Gastrocnemius medialis (tissue), 4 donors: ENCODE results near the gene RGS5. TPM values are rescaled to one million over a fixed set of nuclear protein-coding genes. Genes with fewer than 3 reads are reported as not detected.

ENCODE experiments used
- ATAC-seq, 2 donors: fragments of 150-250 bp; one replicate each; pipeline ENCODE4 v1.9.1; 2016
- DNase-seq, 2 donors: peaks; one replicate each; pipeline ENCODE4 v3.0.0-alpha.2; 2019
- H3K27ac ChIP-seq, 4 donors: fragments of 200-600 bp; sonication (generic); 1 replicate in 1 of 4; 2 replicates in 3 of 4; pipeline ENCODE4 v1.5.1; 2016 to 2018; ENCODE audit warnings: mild to moderate bottlenecking in 2 of 4, moderate library complexity in 1 of 4
- H3K27me3 ChIP-seq, 3 donors: fragments of 200-600 bp; sonication (generic) in 2 of 3; 1 replicate in 1 of 3; 2 replicates in 2 of 3; pipeline versions ENCODE4 v1.5.1 to v1.6.0; 2016 to 2019; ENCODE audit warnings: mild to moderate bottlenecking in 1 of 3, moderate library complexity in 1 of 3
- H3K36me3 ChIP-seq, 2 donors: fragments of 200-600 bp; sonication (generic) in 1 of 2; one replicate each; pipeline ENCODE4 v1.5.1; 2017 to 2018
- H3K4me1 ChIP-seq, 2 donors: fragments of 200-600 bp; sonication (generic) in 1 of 2; one replicate each; pipeline ENCODE4 v1.5.1; 2016 to 2017; ENCODE audit warnings: mild to moderate bottlenecking in 2 of 2
- H3K4me3 ChIP-seq, 4 donors: fragments of 200-600 bp; sonication (generic) in 3 of 4; 1 replicate in 1 of 4; 2 replicates in 3 of 4; pipeline ENCODE4 v1.5.1; 2016 to 2019; ENCODE audit warnings: mild to moderate bottlenecking in 2 of 4
- H3K9me3 ChIP-seq, 3 donors: fragments of 200-600 bp; sonication (generic) in 2 of 3; 1 replicate in 1 of 3; 2 replicates in 2 of 3; pipeline ENCODE4 v1.5.1; 2016 to 2019
- POLR2A ChIP-seq, 2 donors: fragments of 450-650 bp; IDR thresholded peaks; one replicate each; pipeline ENCODE4 v1.6.1; 2017; ENCODE audit warnings: antibody characterized with exemption in 2 of 2, mild to moderate bottlenecking in 2 of 2, moderate library complexity in 2 of 2
- in situ Hi-C, 4 donors: fragments of 200-750 bp; cut with MboI; loops; one replicate each; pipeline versions ENCODE4 v1.15.0 to v1.8.0; 2017; ENCODE audit warnings: low sequenced_read_pairs in 4 of 4
- intact Hi-C: fragments of 100-400 bp; cut with DNase I; formaldehyde crosslinking; loops from one replicate; pipeline ENCODE4 v1.15.1; 2023; ENCODE audit warnings: low total_unique reads
- total RNA-seq, 4 donors: library from RNA; depleted of rRNA; stranded (reverse); fragments of >200 nt; gene quantifications; one replicate each; pipeline versions ENCODE4 v1.1.0 to v1.2.3, GENCODE V29; 2016
- TF ChIP-seq, protein P1 (sequence below), 5 experiments: fragments of 450-650 bp in 3 of 5; fragments of 200-600 bp in 2 of 5; sonication (generic) in 2 of 5; IDR thresholded peaks in 4 of 5; conservative IDR thresholded peaks in 1 of 5; 1 replicate in 4 of 5; 2 replicates in 1 of 5; pipeline ENCODE4 v1.5.1; 2016 to 2019; ENCODE audit warnings: antibody characterized with exemption in 5 of 5, mild to moderate bottlenecking in 3 of 5, moderate library complexity in 3 of 5

Gene RGS5
- total RNA-seq, 4 donors from 2014 or later, result 71.2 to 195 (median 158) TPM

DNA sequence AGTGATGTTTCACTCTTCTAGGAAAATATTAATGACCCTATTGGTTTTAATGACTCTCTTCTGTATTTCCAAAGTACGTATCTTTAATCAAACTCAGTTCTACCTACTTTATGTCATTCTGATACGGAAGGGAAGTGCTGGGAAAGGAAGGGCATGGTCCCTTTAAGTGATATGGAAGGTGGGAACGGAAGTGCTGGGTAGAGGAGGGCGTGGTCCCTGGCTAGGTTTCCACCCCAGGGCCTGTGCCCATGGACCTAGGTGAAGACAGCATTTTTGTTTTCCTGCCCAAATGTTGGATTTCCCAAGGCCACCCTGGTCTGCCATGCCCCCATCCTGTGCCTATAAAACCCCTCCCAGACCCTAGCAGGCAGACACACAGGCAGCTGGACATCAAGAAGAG, 109.5 kb downstream of the RGS5 start:
- intact Hi-C loops (no loop called here), in situ Hi-C loops (no loop called here)
- no peaks in the 10 kb centered on the region for H3K4me1 ChIP-seq
- H3K36me3 ChIP-seq, result no peaks in the 10 kb centered on the region
- no peak overlapping the region for H3K27ac ChIP-seq
- no peaks in the 10 kb centered on the region for H3K9me3 ChIP-seq
- ATAC-seq, result no peak
- TF ChIP-seq POLR2A (IDR thresholded peaks at IDR 0.05), result no peak
- TF ChIP-seq, protein P1, sequence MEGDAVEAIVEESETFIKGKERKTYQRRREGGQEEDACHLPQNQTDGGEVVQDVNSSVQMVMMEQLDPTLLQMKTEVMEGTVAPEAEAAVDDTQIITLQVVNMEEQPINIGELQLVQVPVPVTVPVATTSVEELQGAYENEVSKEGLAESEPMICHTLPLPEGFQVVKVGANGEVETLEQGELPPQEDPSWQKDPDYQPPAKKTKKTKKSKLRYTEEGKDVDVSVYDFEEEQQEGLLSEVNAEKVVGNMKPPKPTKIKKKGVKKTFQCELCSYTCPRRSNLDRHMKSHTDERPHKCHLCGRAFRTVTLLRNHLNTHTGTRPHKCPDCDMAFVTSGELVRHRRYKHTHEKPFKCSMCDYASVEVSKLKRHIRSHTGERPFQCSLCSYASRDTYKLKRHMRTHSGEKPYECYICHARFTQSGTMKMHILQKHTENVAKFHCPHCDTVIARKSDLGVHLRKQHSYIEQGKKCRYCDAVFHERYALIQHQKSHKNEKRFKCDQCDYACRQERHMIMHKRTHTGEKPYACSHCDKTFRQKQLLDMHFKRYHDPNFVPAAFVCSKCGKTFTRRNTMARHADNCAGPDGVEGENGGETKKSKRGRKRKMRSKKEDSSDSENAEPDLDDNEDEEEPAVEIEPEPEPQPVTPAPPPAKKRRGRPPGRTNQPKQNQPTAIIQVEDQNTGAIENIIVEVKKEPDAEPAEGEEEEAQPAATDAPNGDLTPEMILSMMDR (IDR thresholded peaks at IDR 0.05 in 4 of 5, conservative IDR thresholded peaks at IDR 0.05 in 1 of 5), result no peak
- no peaks in the 10 kb centered on the region for H3K27me3 ChIP-seq
- no peak overlapping the region for H3K4me3 ChIP-seq
- no peak for DNase-seq

Other genes starting within 250 kb of the RGS5 start
- gene RGS4, start 133.6 kb downstream of the RGS5 start, total RNA-seq, result not detected
- gene NUF2, start 119.0 kb upstream of the RGS5 start, total RNA-seq, result not detected